Measurements from ENCODE around the gene RBPMS2.

RBPMS2 gene

GRCh38 chr15:64783796-64784195 is 8.4 kb upstream of the RBPMS2 start:
- no peak for DNase-seq (ENCODE audit: low read depth, low spot score)

GRCh38 chr15:64782751-64783150 is 7.4 kb upstream of the RBPMS2 start:
- no peak for DNase-seq (ENCODE audit: low read depth, low spot score)

- DNase-seq (ENCODE audit: low read depth, low spot score) = no peak
Observed at GRCh38 chr15:64781299-64781698, 5.9 kb upstream of the RBPMS2 start.

GRCh38 chr15:64780600-64781156 is 5.3 kb upstream of the RBPMS2 start:
- no peak for DNase-seq (ENCODE audit: low read depth, low spot score)

GRCh38 chr15:64779630-64780029 is 4.2 kb upstream of the RBPMS2 start:
- no peak for DNase-seq (ENCODE audit: low read depth, low spot score)

GRCh38 chr15:64779024-64779423 is 3.6 kb upstream of the RBPMS2 start:
- DNase-seq (ENCODE audit: low read depth, low spot score) = no peak

- no peak for DNase-seq (ENCODE audit: low read depth, low spot score)
Observed at GRCh38 chr15:64776402-64776786, 1.0 kb upstream of the RBPMS2 start.

- no peak for DNase-seq (ENCODE audit: low read depth, low spot score)
Observed at GRCh38 chr15:64774629-64775493, 528 bp downstream of the RBPMS2 start.

- DNase-seq (ENCODE audit: low read depth, low spot score) = no peak
Observed at GRCh38 chr15:64774037-64774628, 1.3 kb downstream of the RBPMS2 start.

GRCh38 chr15:64773606-64774005 is 1.8 kb downstream of the RBPMS2 start:
- DNase-seq (ENCODE audit: low read depth, low spot score) = no peak

GRCh38 chr15:64772964-64773363 is 2.4 kb downstream of the RBPMS2 start:
- no peak for DNase-seq (ENCODE audit: low read depth, low spot score)

- DNase-seq (ENCODE audit: low read depth, low spot score) = no peak
Observed at GRCh38 chr15:64772488-64772887, 2.9 kb downstream of the RBPMS2 start.

- DNase-seq (ENCODE audit: low read depth, low spot score) = no peak
Observed at GRCh38 chr15:64770626-64771025, 4.8 kb downstream of the RBPMS2 start.

- DNase-seq (ENCODE audit: low read depth, low spot score) = no peak
Observed at GRCh38 chr15:64767203-64767602, 8.2 kb downstream of the RBPMS2 start.

GRCh38 chr15:64766058-64766457 is 9.3 kb downstream of the RBPMS2 start:
- DNase-seq (ENCODE audit: low read depth, low spot score) = no peak

GRCh38 chr15:64763874-64764273 is 11.5 kb downstream of the RBPMS2 start:
- DNase-seq (ENCODE audit: low read depth, low spot score) = no peak

- DNase-seq (ENCODE audit: low read depth, low spot score) = no peak
Observed at GRCh38 chr15:64763462-64763861, 11.9 kb downstream of the RBPMS2 start.

GRCh38 chr15:64763021-64763420 is 12.4 kb downstream of the RBPMS2 start:
- no peak for DNase-seq (ENCODE audit: low read depth, low spot score)

- no peak for DNase-seq (ENCODE audit: low read depth, low spot score)
Observed at GRCh38 chr15:64762546-64762945, 12.8 kb downstream of the RBPMS2 start.

GRCh38 chr15:64761156-64761555 is 14.2 kb downstream of the RBPMS2 start:
- DNase-seq (ENCODE audit: low read depth, low spot score) = no peak

GRCh38 chr15:64760056-64760455 is 15.3 kb downstream of the RBPMS2 start:
- no peak for DNase-seq (ENCODE audit: low read depth, low spot score)

- no peak for DNase-seq (ENCODE audit: low read depth, low spot score)
Observed at GRCh38 chr15:64755427-64755940, 19.9 kb downstream of the RBPMS2 start.

Measured in iPS DF 19.7 (cell line).